Measurements from ENCODE around the gene MRPS21.

- TF ChIP-seq CTCF (IDR thresholded peaks at IDR 0.05; ENCODE audit: control extremely low read depth in 1 of 3, insufficient read depth in 1 of 3, low read depth in 1 of 3, low read length in 3 of 3): no peak
- no peak for TF ChIP-seq E2F6 (IDR thresholded peaks at IDR 0.05)
- TF ChIP-seq NRF1 (IDR thresholded peaks at IDR 0.05; ENCODE audit: low read depth, low read length): no peak
- TF ChIP-seq CHD7 (IDR thresholded peaks at IDR 0.05; ENCODE audit: insufficient replicate concordance, low read length): no peak
- no peak for TF ChIP-seq ZNF274 (IDR thresholded peaks at IDR 0.05; ENCODE audit: borderline replicate concordance, extremely low read depth, low read length)
- TF ChIP-seq EP300 (IDR thresholded peaks at IDR 0.05; ENCODE audit: borderline replicate concordance in 1 of 2, low read depth in 2 of 2, low read length in 2 of 2): no peak
- TF ChIP-seq POLR2A (IDR thresholded peaks at IDR 0.05; ENCODE audit: control extremely low read depth in 1 of 2, low read depth in 2 of 2, low read length in 2 of 2): peak in 1 of 2 experiments; percentile 23; a peak in 2 of 3 replicates
- TF ChIP-seq RFX5 (IDR thresholded peaks at IDR 0.05; ENCODE audit: borderline replicate concordance, low read depth, low read length): no peak
- no peak for TF ChIP-seq YY1 (IDR thresholded peaks at IDR 0.05; ENCODE audit: low read depth, low read length)
- TF ChIP-seq CEBPB (IDR thresholded peaks at IDR 0.05; ENCODE audit: low read depth, low read length): no peak
- TF ChIP-seq JUND (IDR thresholded peaks at IDR 0.05; ENCODE audit: low read length): no peak
- no peak for TF ChIP-seq CHD1 (IDR thresholded peaks at IDR 0.05; ENCODE audit: low read depth, low read length)
- no peak for TF ChIP-seq SP2 (IDR thresholded peaks at IDR 0.05; ENCODE audit: low read length)
Measured at GRCh38 chr1:150257624-150258585, 35.8 kb upstream of the MRPS21 start, which contains the start of gene CA14.

Data from H1 (cell line).